Glutamatergic neuron (in vitro differentiated cells): ENCODE measurements around the gene FLAD1. TPM values are rescaled to one million over a fixed set of nuclear protein-coding genes. Genes with fewer than 3 reads are reported as not detected.

Experiments
- DNase-seq: peaks from one replicate; pipeline ENCODE4 v3.0.0; 2022
- H3K27ac Mint-ChIP-seq: one replicate; pipeline ENCODE4 v1.8.0; 2020; ENCODE audit warnings: mild to moderate bottlenecking, mixed read lengths, inconsistent platforms; ENCODE audit not compliant: unreplicated experiment
- H3K27me3 Mint-ChIP-seq: one replicate; pipeline ENCODE4 v1.8.0; 2020; ENCODE audit warnings: mild to moderate bottlenecking, moderate library complexity, mixed read lengths, inconsistent platforms; ENCODE audit not compliant: unreplicated experiment
- H3K36me3 Mint-ChIP-seq: one replicate; pipeline ENCODE4 v1.8.0; 2020; ENCODE audit warnings: mild to moderate bottlenecking, mixed read lengths, inconsistent platforms; ENCODE audit not compliant: unreplicated experiment
- H3K4me1 Mint-ChIP-seq: one replicate; pipeline ENCODE4 v1.8.0; 2020; ENCODE audit warnings: mild to moderate bottlenecking, low read depth, mixed read lengths, inconsistent platforms; ENCODE audit not compliant: unreplicated experiment
- H3K4me3 Mint-ChIP-seq: one replicate; pipeline ENCODE4 v1.8.0; 2020; ENCODE audit warnings: mild to moderate bottlenecking, mixed read lengths, inconsistent platforms; ENCODE audit not compliant: unreplicated experiment
- H3K9me3 Mint-ChIP-seq: one replicate; pipeline ENCODE4 v1.8.0; 2020; ENCODE audit warnings: mild to moderate bottlenecking, moderate library complexity, mixed read lengths, inconsistent platforms; ENCODE audit not compliant: unreplicated experiment
- total RNA-seq: library from RNA; stranded (reverse); fragmentation: NEBNext Ultra II Directional; extraction: Animal tissue kit (Norgen Biotek cat#: 25700); gene quantifications from one replicate; pipeline ENCODE4 v1.2.1, GENCODE V29; 2021; ENCODE audit not compliant: unreplicated experiment
- TF ChIP-seq, protein P1 (sequence below): fragments of 200-600 bp; sonication (generic); IDR thresholded peaks from one replicate; pipeline ENCODE4 v1.5.0; 2021; ENCODE audit not compliant: partially characterized antibody, unreplicated experiment

FLAD1 gene
- total RNA-seq, 1 donor from 2014 or later, result 68.8 TPM

DNA sequence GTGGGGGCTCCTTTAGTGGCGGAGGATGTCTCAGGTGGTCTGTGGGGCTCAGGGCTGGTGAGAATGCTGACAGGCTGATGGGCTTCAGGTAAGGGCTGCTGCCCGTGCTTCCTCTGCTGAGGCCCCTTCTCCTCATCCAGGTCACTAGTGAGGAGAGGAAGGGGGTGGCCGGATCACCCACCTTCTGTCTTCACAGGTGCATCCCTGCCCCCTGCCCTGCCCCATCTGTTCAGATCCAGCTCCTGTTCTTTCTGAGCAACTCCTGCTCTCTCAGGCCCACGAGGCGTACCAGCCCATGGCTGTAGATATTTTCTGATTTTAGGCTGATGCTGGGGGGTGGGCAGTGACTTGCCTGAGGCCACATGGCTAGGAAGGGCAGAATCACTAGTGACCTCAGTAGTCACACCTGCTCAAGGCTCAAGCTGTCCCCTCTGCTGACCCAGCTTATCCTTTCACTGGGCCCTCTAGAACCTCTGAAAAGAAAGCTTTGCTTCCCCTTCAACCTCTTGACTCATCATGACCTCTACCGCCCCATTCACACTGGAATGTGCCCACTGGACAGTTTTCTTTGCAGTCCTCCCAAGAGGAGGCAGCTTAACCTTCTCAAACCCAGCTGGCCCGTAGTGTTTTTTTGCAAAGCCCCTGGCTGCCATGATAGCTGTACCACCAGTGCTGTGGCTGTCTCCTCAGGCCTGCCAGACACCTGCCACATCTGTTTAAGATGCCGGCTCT lies 35.6 kb downstream of the FLAD1 start:
- Mint-ChIP-seq H3K27me3 (peaks cover 12% of the 10 kb centered on the region), H3K4me1 (peaks cover 19% of the 10 kb centered on the region), H3K36me3 (no peaks in the 10 kb centered on the region), H3K27ac (peak overlapping the region; percentile 71), H3K4me3 (peak overlapping the region; percentile 15), H3K9me3 (peaks cover 12% of the 10 kb centered on the region)
- TF ChIP-seq, protein P1, sequence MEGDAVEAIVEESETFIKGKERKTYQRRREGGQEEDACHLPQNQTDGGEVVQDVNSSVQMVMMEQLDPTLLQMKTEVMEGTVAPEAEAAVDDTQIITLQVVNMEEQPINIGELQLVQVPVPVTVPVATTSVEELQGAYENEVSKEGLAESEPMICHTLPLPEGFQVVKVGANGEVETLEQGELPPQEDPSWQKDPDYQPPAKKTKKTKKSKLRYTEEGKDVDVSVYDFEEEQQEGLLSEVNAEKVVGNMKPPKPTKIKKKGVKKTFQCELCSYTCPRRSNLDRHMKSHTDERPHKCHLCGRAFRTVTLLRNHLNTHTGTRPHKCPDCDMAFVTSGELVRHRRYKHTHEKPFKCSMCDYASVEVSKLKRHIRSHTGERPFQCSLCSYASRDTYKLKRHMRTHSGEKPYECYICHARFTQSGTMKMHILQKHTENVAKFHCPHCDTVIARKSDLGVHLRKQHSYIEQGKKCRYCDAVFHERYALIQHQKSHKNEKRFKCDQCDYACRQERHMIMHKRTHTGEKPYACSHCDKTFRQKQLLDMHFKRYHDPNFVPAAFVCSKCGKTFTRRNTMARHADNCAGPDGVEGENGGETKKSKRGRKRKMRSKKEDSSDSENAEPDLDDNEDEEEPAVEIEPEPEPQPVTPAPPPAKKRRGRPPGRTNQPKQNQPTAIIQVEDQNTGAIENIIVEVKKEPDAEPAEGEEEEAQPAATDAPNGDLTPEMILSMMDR, result no peak
- no peak for DNase-seq

DNA sequence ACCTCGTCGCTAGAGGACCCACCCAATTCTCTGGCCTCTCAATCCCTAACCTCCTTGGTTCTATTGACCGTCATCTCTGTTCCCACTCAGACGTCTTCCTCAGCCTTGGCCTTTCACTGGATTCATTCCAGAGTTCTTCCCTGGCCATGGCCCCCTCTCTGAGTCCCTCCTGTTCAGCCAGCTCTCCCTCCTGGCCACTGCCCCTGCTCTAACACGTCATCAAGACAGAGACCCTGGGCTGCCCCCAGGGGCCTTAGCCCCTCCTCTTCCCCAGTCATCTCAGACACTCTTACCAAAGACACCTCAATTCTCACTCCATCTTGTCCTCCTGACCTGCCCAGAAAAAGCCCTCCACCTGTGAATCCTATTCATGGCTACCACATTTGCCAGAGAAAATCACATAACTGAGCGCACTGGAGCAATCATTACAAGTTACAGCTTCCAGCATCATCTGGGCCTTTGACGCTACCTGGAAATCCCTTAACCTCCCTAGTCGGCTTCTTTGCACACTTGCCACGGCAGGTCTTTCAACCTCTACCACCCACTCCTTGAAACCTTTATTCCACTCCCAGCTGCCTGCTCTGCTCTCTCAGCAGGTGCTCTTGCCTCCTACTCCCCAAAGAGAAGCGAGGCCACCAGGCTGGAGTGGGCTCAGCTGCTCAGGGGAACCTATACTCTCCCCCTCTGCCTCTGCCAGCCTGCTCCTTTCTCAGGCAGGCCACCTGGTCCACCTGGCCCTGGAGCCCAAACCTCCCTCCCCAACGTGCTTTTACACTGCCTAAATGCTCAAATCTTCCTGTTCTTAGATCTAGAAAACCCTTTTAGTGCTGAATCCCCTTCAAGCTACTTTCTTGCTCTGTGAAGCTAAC lies 36.5 kb downstream of the FLAD1 start:
- DNase-seq, result no peak
- H3K27me3 Mint-ChIP-seq, result peaks cover 12% of the 10 kb centered on the region
- H3K36me3 Mint-ChIP-seq, result no peaks in the 10 kb centered on the region
- TF ChIP-seq, protein P1, result no peak
- peak overlapping the region; percentile 54 for H3K4me3 Mint-ChIP-seq
- H3K27ac Mint-ChIP-seq, result peak overlapping the region; percentile 71
- peaks cover 12% of the 10 kb centered on the region for H3K9me3 Mint-ChIP-seq
- H3K4me1 Mint-ChIP-seq, result peaks cover 19% of the 10 kb centered on the region

DNA sequence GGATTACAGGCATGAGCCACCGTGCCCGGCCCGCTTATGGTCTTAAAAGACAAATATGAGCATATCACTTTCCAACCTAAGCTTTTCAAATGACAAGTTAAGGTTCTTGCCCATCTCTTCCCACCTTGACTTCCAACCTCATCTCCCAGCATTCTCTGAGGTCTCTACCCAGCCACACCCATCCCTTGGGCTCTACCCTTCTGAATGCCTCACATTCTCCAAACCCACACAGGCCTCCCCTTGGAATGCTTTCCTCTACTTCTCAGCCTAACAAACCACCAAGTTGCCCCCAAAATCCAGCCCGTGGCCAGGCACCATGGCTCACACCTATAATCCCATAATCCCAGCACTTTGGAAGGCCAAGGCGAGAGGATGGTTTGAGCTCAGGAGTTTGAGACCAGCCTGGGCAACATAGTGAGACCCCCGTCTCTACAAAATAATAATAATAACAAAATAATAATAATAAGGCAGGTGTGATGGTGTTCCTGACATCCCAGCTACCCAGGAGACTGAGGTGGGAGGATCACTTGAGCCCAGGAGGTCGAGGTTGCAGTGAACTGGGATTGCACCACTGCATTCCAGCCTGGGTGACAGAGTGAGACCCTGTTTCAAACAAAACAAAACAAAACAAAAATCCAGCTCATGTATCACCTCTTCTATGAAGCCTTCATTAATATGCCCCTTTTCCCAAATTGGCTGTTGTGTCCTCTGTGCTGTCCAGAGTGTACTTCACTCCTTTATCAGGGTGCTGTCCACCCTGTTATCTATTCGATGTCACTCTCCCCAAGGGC lies 39.2 kb downstream of the FLAD1 start:
- H3K27ac Mint-ChIP-seq, result no peak overlapping the region
- no peak overlapping the region for H3K4me3 Mint-ChIP-seq
- H3K4me1 Mint-ChIP-seq, result peaks cover 19% of the 10 kb centered on the region
- H3K9me3 Mint-ChIP-seq, result peaks cover 12% of the 10 kb centered on the region
- H3K27me3 Mint-ChIP-seq, result peaks cover 14% of the 10 kb centered on the region
- H3K36me3 Mint-ChIP-seq, result no peaks in the 10 kb centered on the region
- TF ChIP-seq, protein P1, result no peak
- no peak for DNase-seq

DNA sequence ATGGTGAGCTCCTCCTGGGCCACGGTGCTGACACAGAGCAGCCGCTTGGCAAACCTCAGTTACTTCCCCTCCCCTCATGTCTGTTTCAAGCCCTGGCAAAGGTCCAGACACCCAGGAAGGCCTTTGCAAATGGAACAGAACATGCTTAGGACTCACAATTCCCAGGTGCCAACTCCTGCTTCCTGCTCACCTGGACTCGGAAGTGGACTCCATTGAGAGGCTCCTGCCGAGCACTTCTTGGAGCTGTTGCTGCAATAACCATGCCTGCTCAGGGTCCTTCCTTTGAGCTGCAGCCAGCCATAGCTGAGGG lies 39.7 kb downstream of the FLAD1 start:
- H3K4me3 Mint-ChIP-seq, result no peak overlapping the region
- no peak for DNase-seq
- TF ChIP-seq, protein P1, result no peak
- no peaks in the 10 kb centered on the region for H3K36me3 Mint-ChIP-seq
- H3K27me3 Mint-ChIP-seq, result peaks cover 14% of the 10 kb centered on the region
- H3K9me3 Mint-ChIP-seq, result peaks cover 12% of the 10 kb centered on the region
- peaks cover 19% of the 10 kb centered on the region for H3K4me1 Mint-ChIP-seq
- H3K27ac Mint-ChIP-seq, result no peak overlapping the region
